Measurements from ENCODE around the gene RAB3B. TPM values are rescaled to one million over a fixed set of nuclear protein-coding genes. Genes with fewer than 3 reads are reported as not detected.

The RAB3B gene
- total and polyA plus RNA-seq, 9 of the 15 experiments (the other 6 are each of a cell fraction or from before 2014, with no cell fraction given), result 0.07 to 0.47 (median 0.27) TPM

GRCh38 chr1:51910221-51911000, 80.1 kb downstream of the RAB3B start:
- Histone ChIP-seq H3K27me3 (ENCODE audit: control insufficient read depth in 2 of 2, insufficient read depth in 2 of 2, low read length in 2 of 2) (peaks cover 9 to 17% of the 10 kb centered on the region in 2 experiments), H4K20me1 (replicated peaks; ENCODE audit: control insufficient read depth, insufficient read depth, low read length) (no peaks in the 10 kb centered on the region), H3K79me2 (ENCODE audit: control insufficient read depth, insufficient read depth, low read length) (no peaks in the 10 kb centered on the region), H3K4me3 (no peak overlapping the region), H3K9ac (ENCODE audit: insufficient read depth in 1 of 2, low read depth in 2 of 2, low read length in 2 of 2) (no peak overlapping the region), H3K4me1 (replicated peaks in 1 of 2; ENCODE audit: control insufficient read depth in 2 of 2, insufficient read depth in 2 of 2, low read length in 2 of 2) (no peaks in the 10 kb centered on the region), H3K27ac (ENCODE audit: extremely low read depth, low read depth, low read length) (no peak overlapping the region), H3K36me3 (ENCODE audit: control insufficient read depth, insufficient read depth, low read length) (no peaks in the 10 kb centered on the region), H3K4me2 (ENCODE audit: insufficient read depth, low read length) (no peak overlapping the region), H3K9me3 (replicated peaks; ENCODE audit: control insufficient read depth, insufficient read depth, low read depth, low read length) (0 out of 2 replicates have a peak, but pooled peaks cover 4% of the 10 kb centered on the region), H2AFZ (ENCODE audit: low read depth, low read length) (no peak overlapping the region), H3K9me1 (ENCODE audit: control insufficient read depth, insufficient read depth, low read length) (no peaks in the 10 kb centered on the region)
- ATAC-seq (peak; percentile 71; the same call in 2 of the 3 replicates), DNase-seq (ENCODE audit: extremely low read depth in 1 of 4, low spot score in 3 of 4) (peak in 3 of 4 experiments; percentile 16 to 30 (median 17)), FAIRE-seq (no peak)
- ChIA-PET POLR2A (interaction anchor here (0.7 kb wide), 1 partner anchor 35 kb away, joined by 3 read pairs; no protein-coding TSS in a partner anchor), CTCF (ENCODE audit: low intra/inter-chr PET ratio) (interaction anchor here (1.0 kb wide), 1 partner anchor 15 kb away, joined by 3 read pairs; no protein-coding TSS in a partner anchor)
- 5% methylated on average over 4 of the region's 4 CpGs for WGBS (ENCODE audit: insufficient coverage, low coverage, missing lambda C conversion rate)
- BruUV-seq (replicated peaks), result no TSS peak
- no peak for TF ChIP-seq RAD51 (IDR thresholded peaks at IDR 0.05; ENCODE audit: borderline replicate concordance, low read depth)
- TF ChIP-seq TAL1 (IDR thresholded peaks at IDR 0.05), result 0 out of 2 replicates have a peak, but pooled peaks have one; percentile 11
- peak; percentile 45 for TF ChIP-seq CBFA2T2 (conservative IDR thresholded peaks at IDR 0.05)
- peak; percentile 57 for TF ChIP-seq CBFA2T3 (IDR thresholded peaks at IDR 0.05)
- TF ChIP-seq ZFP36 (IDR thresholded peaks at IDR 0.05; ENCODE audit: low read depth, low read length, partially characterized antibody), result peak; percentile 6
- intact Hi-C loops (cut with micrococcal nuclease) (no loop called here), in situ Hi-C loops (cut with MboI) (no loop called here)

- Histone ChIP-seq H2AFZ (ENCODE audit: low read depth, low read length) (no peak overlapping the region), H3K27me3 (ENCODE audit: control insufficient read depth in 2 of 2, insufficient read depth in 2 of 2, low read length in 2 of 2) (peaks cover 9 to 16% of the 10 kb centered on the region in 2 experiments), H3K4me2 (ENCODE audit: insufficient read depth, low read length) (no peak overlapping the region), H3K4me3 (no peak overlapping the region), H3K9ac (ENCODE audit: insufficient read depth in 1 of 2, low read depth in 2 of 2, low read length in 2 of 2) (no peak overlapping the region), H3K4me1 (replicated peaks in 1 of 2; ENCODE audit: control insufficient read depth in 2 of 2, insufficient read depth in 2 of 2, low read length in 2 of 2) (no peaks in the 10 kb centered on the region), H3K9me3 (replicated peaks; ENCODE audit: control insufficient read depth, insufficient read depth, low read depth, low read length) (0 out of 2 replicates have a peak, but pooled peaks cover 4% of the 10 kb centered on the region), H3K36me3 (ENCODE audit: control insufficient read depth, insufficient read depth, low read length) (no peaks in the 10 kb centered on the region), H3K27ac (ENCODE audit: extremely low read depth, low read depth, low read length) (no peak overlapping the region), H4K20me1 (replicated peaks; ENCODE audit: control insufficient read depth, insufficient read depth, low read length) (no peaks in the 10 kb centered on the region), H3K9me1 (ENCODE audit: control insufficient read depth, insufficient read depth, low read length) (no peaks in the 10 kb centered on the region), H3K79me2 (ENCODE audit: control insufficient read depth, insufficient read depth, low read length) (no peaks in the 10 kb centered on the region)
- FAIRE-seq (no peak), ATAC-seq (no peak), DNase-seq (ENCODE audit: extremely low read depth in 1 of 4, low spot score in 3 of 4) (no peak)
- in situ Hi-C loops (cut with MboI), result no loop called here
- 0% methylated on average over 2 of the region's 2 CpGs for WGBS (ENCODE audit: insufficient coverage, low coverage, missing lambda C conversion rate)
- POLR2A ChIA-PET, result no interaction called here
- no TSS peak for BruUV-seq (replicated peaks)
- CTCF ChIA-PET (ENCODE audit: low intra/inter-chr PET ratio), result no interaction called here
- intact Hi-C loops (cut with micrococcal nuclease), result no loop called here
- TF ChIP-seq CBX1 (IDR thresholded peaks at IDR 0.05; ENCODE audit: low read depth) (no peak), ZNF778 (CRISPR knock-in tag; IDR thresholded peaks at IDR 0.05) (no peak), CREM (IDR thresholded peaks at IDR 0.05; ENCODE audit: low read depth) (no peak), ZMIZ1 (IDR thresholded peaks at IDR 0.05; ENCODE audit: low read depth in 2 of 2, low read length in 2 of 2) (no peak), KDM5B (IDR thresholded peaks at IDR 0.05; ENCODE audit: insufficient replicate concordance, low read depth, low read length) (no peak), ESRRA (IDR thresholded peaks at IDR 0.05; ENCODE audit: borderline replicate concordance, low read depth) (no peak), MBD2 (IDR thresholded peaks at IDR 0.05; ENCODE audit: borderline replicate concordance, low read depth) (no peak), HDAC3 (IDR thresholded peaks at IDR 0.05; ENCODE audit: borderline replicate concordance, partially characterized antibody) (no peak)
These were observed 82.0 kb downstream of the RAB3B start for GRCh38 chr1:51908499-51908898.
